WTC11 (cell line): ENCODE measurements around the gene COQ6.

Experiments
- SP1 ChIP-seq: sonication (generic); formaldehyde crosslinking; conservative IDR thresholded peaks from 2 replicates; pipeline ENCODE4 v1.8.1; 2022; ENCODE audit warnings: missing genetic modification reagents
- ZNF138 ChIP-seq: sonication (generic); formaldehyde crosslinking; conservative IDR thresholded peaks from 2 replicates; pipeline ENCODE4 v1.8.1; 2022; ENCODE audit warnings: mild to moderate bottlenecking, moderate library complexity, missing genetic modification reagents
- TF ChIP-seq, protein P1 (sequence below): sonication (generic); formaldehyde crosslinking; IDR thresholded peaks from 2 replicates; pipeline ENCODE4 v1.8.0; 2022; ENCODE audit warnings: missing genetic modification reagents
- TF ChIP-seq, protein P2 (sequence below): sonication (generic); formaldehyde crosslinking; conservative IDR thresholded peaks from 2 replicates; pipeline ENCODE4 v1.8.1; 2023; ENCODE audit warnings: mild to moderate bottlenecking, low read depth, missing genetic modification reagents, moderate library complexity
- TF ChIP-seq, protein P3 (sequence below): sonication (generic); formaldehyde crosslinking; IDR thresholded peaks from 2 replicates; pipeline ENCODE4 v1.8.1; 2023; ENCODE audit warnings: mild to moderate bottlenecking, missing genetic modification reagents

DNA sequence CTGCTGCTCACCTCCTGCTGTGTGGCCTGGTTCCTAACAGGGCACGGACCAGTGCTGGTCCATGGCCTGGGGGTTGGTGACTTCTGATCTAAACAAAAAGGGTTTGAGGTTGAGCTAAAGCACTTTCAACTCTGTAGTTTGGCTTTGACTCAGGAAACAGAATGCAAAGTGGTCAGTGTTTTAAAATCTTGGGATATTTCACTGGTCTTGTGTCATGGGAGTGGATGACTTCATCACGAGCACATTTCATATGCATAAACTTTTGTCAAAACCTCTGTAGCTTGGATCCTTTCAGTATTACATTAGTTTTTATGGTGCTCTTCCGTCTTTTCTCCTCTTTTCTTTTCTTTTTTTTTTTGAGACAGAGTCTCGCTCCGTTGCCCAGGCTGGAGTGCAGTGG, 25.8 kb upstream of the COQ6 start:
- no peak for TF ChIP-seq SP1 (CRISPR knock-in tag)
- TF ChIP-seq ZNF138 (CRISPR knock-in tag), result no peak
- TF ChIP-seq, protein P1, sequence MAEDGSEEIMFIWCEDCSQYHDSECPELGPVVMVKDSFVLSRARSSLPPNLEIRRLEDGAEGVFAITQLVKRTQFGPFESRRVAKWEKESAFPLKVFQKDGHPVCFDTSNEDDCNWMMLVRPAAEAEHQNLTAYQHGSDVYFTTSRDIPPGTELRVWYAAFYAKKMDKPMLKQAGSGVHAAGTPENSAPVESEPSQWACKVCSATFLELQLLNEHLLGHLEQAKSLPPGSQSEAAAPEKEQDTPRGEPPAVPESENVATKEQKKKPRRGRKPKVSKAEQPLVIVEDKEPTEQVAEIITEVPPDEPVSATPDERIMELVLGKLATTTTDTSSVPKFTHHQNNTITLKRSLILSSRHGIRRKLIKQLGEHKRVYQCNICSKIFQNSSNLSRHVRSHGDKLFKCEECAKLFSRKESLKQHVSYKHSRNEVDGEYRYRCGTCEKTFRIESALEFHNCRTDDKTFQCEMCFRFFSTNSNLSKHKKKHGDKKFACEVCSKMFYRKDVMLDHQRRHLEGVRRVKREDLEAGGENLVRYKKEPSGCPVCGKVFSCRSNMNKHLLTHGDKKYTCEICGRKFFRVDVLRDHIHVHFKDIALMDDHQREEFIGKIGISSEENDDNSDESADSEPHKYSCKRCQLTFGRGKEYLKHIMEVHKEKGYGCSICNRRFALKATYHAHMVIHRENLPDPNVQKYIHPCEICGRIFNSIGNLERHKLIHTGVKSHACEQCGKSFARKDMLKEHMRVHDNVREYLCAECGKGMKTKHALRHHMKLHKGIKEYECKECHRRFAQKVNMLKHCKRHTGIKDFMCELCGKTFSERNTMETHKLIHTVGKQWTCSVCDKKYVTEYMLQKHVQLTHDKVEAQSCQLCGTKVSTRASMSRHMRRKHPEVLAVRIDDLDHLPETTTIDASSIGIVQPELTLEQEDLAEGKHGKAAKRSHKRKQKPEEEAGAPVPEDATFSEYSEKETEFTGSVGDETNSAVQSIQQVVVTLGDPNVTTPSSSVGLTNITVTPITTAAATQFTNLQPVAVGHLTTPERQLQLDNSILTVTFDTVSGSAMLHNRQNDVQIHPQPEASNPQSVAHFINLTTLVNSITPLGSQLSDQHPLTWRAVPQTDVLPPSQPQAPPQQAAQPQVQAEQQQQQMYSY, result no peak
- TF ChIP-seq, protein P2, sequence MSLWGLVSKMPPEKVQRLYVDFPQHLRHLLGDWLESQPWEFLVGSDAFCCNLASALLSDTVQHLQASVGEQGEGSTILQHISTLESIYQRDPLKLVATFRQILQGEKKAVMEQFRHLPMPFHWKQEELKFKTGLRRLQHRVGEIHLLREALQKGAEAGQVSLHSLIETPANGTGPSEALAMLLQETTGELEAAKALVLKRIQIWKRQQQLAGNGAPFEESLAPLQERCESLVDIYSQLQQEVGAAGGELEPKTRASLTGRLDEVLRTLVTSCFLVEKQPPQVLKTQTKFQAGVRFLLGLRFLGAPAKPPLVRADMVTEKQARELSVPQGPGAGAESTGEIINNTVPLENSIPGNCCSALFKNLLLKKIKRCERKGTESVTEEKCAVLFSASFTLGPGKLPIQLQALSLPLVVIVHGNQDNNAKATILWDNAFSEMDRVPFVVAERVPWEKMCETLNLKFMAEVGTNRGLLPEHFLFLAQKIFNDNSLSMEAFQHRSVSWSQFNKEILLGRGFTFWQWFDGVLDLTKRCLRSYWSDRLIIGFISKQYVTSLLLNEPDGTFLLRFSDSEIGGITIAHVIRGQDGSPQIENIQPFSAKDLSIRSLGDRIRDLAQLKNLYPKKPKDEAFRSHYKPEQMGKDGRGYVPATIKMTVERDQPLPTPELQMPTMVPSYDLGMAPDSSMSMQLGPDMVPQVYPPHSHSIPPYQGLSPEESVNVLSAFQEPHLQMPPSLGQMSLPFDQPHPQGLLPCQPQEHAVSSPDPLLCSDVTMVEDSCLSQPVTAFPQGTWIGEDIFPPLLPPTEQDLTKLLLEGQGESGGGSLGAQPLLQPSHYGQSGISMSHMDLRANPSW (CRISPR knock-in tag), result no peak
- TF ChIP-seq, protein P3, sequence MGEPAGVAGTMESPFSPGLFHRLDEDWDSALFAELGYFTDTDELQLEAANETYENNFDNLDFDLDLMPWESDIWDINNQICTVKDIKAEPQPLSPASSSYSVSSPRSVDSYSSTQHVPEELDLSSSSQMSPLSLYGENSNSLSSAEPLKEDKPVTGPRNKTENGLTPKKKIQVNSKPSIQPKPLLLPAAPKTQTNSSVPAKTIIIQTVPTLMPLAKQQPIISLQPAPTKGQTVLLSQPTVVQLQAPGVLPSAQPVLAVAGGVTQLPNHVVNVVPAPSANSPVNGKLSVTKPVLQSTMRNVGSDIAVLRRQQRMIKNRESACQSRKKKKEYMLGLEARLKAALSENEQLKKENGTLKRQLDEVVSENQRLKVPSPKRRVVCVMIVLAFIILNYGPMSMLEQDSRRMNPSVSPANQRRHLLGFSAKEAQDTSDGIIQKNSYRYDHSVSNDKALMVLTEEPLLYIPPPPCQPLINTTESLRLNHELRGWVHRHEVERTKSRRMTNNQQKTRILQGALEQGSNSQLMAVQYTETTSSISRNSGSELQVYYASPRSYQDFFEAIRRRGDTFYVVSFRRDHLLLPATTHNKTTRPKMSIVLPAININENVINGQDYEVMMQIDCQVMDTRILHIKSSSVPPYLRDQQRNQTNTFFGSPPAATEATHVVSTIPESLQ (CRISPR knock-in tag), result no peak
